Uterine smooth muscle cell (primary cell): ENCODE results near the gene GPR153. TPM values are rescaled to one million over a fixed set of nuclear protein-coding genes. Genes with fewer than 3 reads are reported as not detected.

ENCODE experiments used
- total RNA-seq: library from RNA; depleted of rRNA; stranded (reverse); fragments of >200 nt; gene quantifications from 2 replicates; pipeline ENCODE4 v1.2.3, GENCODE V29; 2014

The GPR153 gene
- 3.0 and 7.9 TPM in 2 replicates for total RNA-seq

GRCh38 chr1:6260961-6261614 lies at the start of gene GPR153:
TSS of gene GPR153 (minus strand) at chr1:6261098. CDS start at chr1:6254905, 6,193 bp downstream.

GRCh38 chr1:6243993-6244392 lies 16.9 kb downstream of the GPR153 start, which contains the start of gene HES3:
TSS of gene HES3 (plus strand) at chr1:6244179. CDS start at chr1:6244366, 187 bp downstream.

DNA sequence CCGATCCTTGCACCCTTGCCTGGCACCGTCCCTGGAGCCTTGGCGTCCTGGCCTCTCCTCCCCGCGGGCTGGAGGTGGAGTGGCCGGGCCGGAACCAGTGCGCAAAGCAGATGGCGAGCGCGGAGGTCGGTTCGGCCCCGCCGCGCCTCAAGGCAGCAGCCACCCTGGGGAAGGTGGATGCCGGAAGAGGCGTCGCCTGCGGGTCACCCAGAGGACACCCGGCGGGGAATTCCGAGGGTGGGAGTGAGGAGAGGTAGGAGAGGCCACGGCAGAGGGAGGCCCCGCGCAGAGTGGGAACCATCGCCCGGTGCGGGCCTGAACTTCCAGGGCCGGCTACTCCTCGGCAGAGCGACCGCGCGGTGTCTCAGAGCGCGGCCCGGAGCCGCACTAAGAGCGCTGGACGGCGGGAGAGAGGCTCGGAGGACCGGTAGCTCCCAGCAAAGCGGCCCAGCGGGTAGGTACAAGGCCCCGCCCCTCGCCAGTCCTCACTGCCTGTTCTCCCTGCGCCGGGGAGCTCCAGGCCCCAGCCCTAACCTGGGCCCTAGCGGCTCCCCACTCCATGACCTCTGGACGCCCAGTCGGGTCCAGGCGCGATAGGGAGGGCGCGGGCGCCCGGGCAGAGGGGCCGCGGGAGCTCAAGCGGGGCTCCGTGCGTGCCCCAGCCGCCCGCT lies 54.9 kb downstream of the GPR153 start, which contains the start of gene RNF207:
TSS of gene RNF207 (plus strand) at position 271 of the 671 bp plus-strand sequence. CDS start 417 bp downstream, outside the sequence.

GRCh38 chr1:6199298-6200187 lies 61.4 kb downstream of the GPR153 start, which contains the start of gene RPL22:
TSS of gene RPL22 (minus strand) at chr1:6199595. CDS start at chr1:6199573, 22 bp downstream.

Other genes starting within 250 kb of the GPR153 start
- gene KCNAB2, start 215.2 kb downstream of the GPR153 start, total RNA-seq = 4.4 and 6.5 TPM in 2 replicates
- gene CHD5, start 80.8 kb downstream of the GPR153 start, total RNA-seq = 0.11 and 0.12 TPM in 2 replicates
- 87.9 and 126 TPM in 2 replicates for gene RPL22, start 61.5 kb downstream of the GPR153 start, total RNA-seq
- 12.1 and 16.4 TPM in 2 replicates for gene RNF207, start 55.0 kb downstream of the GPR153 start, total RNA-seq
- 85.5 and 109 TPM in 2 replicates for gene ICMT, start 25.1 kb downstream of the GPR153 start, total RNA-seq
- gene HES3, start 16.9 kb downstream of the GPR153 start, total RNA-seq = not detected in 2 replicates
- gene ACOT7, start 132.7 kb upstream of the GPR153 start, total RNA-seq = 31.4 and 39.6 TPM in 2 replicates
- under 0.01 TPM in 1 of 2 replicates, not detected in the other for gene HES2, start 158.8 kb upstream of the GPR153 start, total RNA-seq
- 0.62 TPM in 1 of 2 replicates, not detected in the other for gene ESPN, start 163.7 kb upstream of the GPR153 start, total RNA-seq
- gene TNFRSF25, start 205.1 kb upstream of the GPR153 start, total RNA-seq = 2.9 and 4.5 TPM in 2 replicates
- 14.7 and 17.0 TPM in 2 replicates for gene PLEKHG5, start 230.6 kb upstream of the GPR153 start, total RNA-seq